H9 (cell line): Measurements from ENCODE around the gene TMEM121. TPM values are rescaled to one million over a fixed set of nuclear protein-coding genes. Genes with fewer than 3 reads are reported as not detected.

ENCODE experiments used
- DNase-seq: peaks from one replicate; pipeline ENCODE4 v3.0.0-alpha.2; 2017
- H2AFZ ChIP-seq: one replicate; pipeline ENCODE4 v1.6.1; 2013; ENCODE audit warnings: mild to moderate bottlenecking, low read length, control low read depth, moderate library complexity
- H2AK5ac ChIP-seq: 2 replicates; pipeline ENCODE4 v1.6.1; 2013; ENCODE audit warnings: low read length, control low read depth, mixed read lengths; ENCODE audit not compliant: insufficient read length
- H2BK120ac ChIP-seq: one replicate; pipeline ENCODE4 v1.6.1; 2013; ENCODE audit warnings: low read depth, mild to moderate bottlenecking, low read length, control low read depth, inconsistent platforms; ENCODE audit not compliant: poor library complexity, severe bottlenecking
- H2BK12ac ChIP-seq: 2 replicates; pipeline ENCODE4 v1.6.1; 2013; ENCODE audit warnings: low read length, control low read depth, mixed read lengths, low read depth; ENCODE audit not compliant: insufficient read length
- H2BK15ac ChIP-seq: 2 replicates; pipeline ENCODE4 v1.6.1; 2013; ENCODE audit warnings: low read depth, low read length, control low read depth
- H2BK20ac ChIP-seq: one replicate; pipeline ENCODE4 v1.6.1; 2013; ENCODE audit warnings: low read depth, mild to moderate bottlenecking, low read length, control low read depth, inconsistent platforms; ENCODE audit not compliant: poor library complexity, severe bottlenecking
- H2BK5ac ChIP-seq: 2 replicates; pipeline ENCODE4 v1.6.1; 2013; ENCODE audit warnings: low read length, control low read depth, mixed read lengths; ENCODE audit not compliant: insufficient read length
- H3K14ac ChIP-seq: 2 replicates; pipeline ENCODE4 v1.6.1; 2013; ENCODE audit warnings: low read length, control low read depth; ENCODE audit not compliant: insufficient read depth
- H3K18ac ChIP-seq: 2 replicates; pipeline ENCODE4 v1.6.1; 2013; ENCODE audit warnings: low read depth, mild to moderate bottlenecking, mixed read lengths, low read length, control low read depth; ENCODE audit not compliant: insufficient read length
- H3K23ac ChIP-seq: 2 replicates; pipeline ENCODE4 v1.6.1; 2013; ENCODE audit warnings: low read length, control low read depth, mixed read lengths, low read depth; ENCODE audit not compliant: insufficient read length
- H3K23me2 ChIP-seq: 2 replicates; pipeline ENCODE4 v1.6.1; 2013; ENCODE audit warnings: low read depth, mild to moderate bottlenecking, mixed read lengths, low read length, control low read depth; ENCODE audit not compliant: insufficient read length, poor library complexity, severe bottlenecking
- H3K27ac ChIP-seq: 2 replicates; pipeline ENCODE4 v1.5.1; 2013; ENCODE audit warnings: low read length, control low read depth, mixed read lengths, low read depth; ENCODE audit not compliant: insufficient read length
- H3K27me3 ChIP-seq: 2 replicates; pipeline ENCODE4 v1.6.1; 2013; ENCODE audit warnings: low read length, control low read depth, inconsistent platforms; ENCODE audit not compliant: insufficient read depth
- H3K4ac ChIP-seq: 2 replicates; pipeline ENCODE4 v1.6.1; 2013; ENCODE audit warnings: low read depth, mild to moderate bottlenecking, control low read depth, inconsistent platforms, low read length, moderate library complexity
- H3K4me1 ChIP-seq: 2 replicates; pipeline ENCODE4 v1.6.1; 2013; ENCODE audit warnings: low read length, control low read depth, inconsistent platforms; ENCODE audit not compliant: insufficient read depth
- H3K4me2 ChIP-seq: 2 replicates; pipeline ENCODE4 v1.6.1; 2013; ENCODE audit warnings: low read length, control low read depth, mixed read lengths; ENCODE audit not compliant: insufficient read length, insufficient read depth
- H3K56ac ChIP-seq: 2 replicates; pipeline ENCODE4 v1.6.1; 2013; ENCODE audit warnings: low read depth, mild to moderate bottlenecking, mixed read lengths, low read length, control low read depth; ENCODE audit not compliant: insufficient read length
- H3K79me1 ChIP-seq: 2 replicates; pipeline ENCODE4 v1.6.1; 2013; ENCODE audit warnings: low read depth, mild to moderate bottlenecking, moderate library complexity, low read length, control low read depth, inconsistent platforms; ENCODE audit not compliant: insufficient read depth, poor library complexity, severe bottlenecking
- H3K79me2 ChIP-seq: 2 replicates; pipeline ENCODE4 v1.6.1; 2013; ENCODE audit warnings: low read length, control low read depth, inconsistent platforms; ENCODE audit not compliant: insufficient read depth
- H3K9ac ChIP-seq: 2 replicates; pipeline ENCODE4 v1.6.1; 2013; ENCODE audit warnings: low read length, control low read depth, mixed read lengths; ENCODE audit not compliant: insufficient read length; ENCODE audit errors: extremely low read depth
- H3K9me3 ChIP-seq: one replicate; pipeline ENCODE4 v1.6.1; 2013; ENCODE audit warnings: low read depth, low read length, inconsistent platforms; ENCODE audit not compliant: control insufficient read depth
- H3T11ph ChIP-seq: one replicate; pipeline ENCODE4 v1.6.1; 2013; ENCODE audit warnings: mild to moderate bottlenecking, low read length, control low read depth, inconsistent platforms
- H4K20me1 ChIP-seq: one replicate; pipeline ENCODE4 v1.6.1; 2013; ENCODE audit not compliant: control insufficient read depth, insufficient read length, insufficient read depth
- H4K5ac ChIP-seq: 2 replicates; pipeline ENCODE4 v1.6.1; 2013; ENCODE audit warnings: low read depth, mild to moderate bottlenecking, mixed read lengths, low read length, control low read depth; ENCODE audit not compliant: insufficient read length
- H4K8ac ChIP-seq: replicated peaks from 2 replicates; pipeline ENCODE4 v1.6.1; 2013; ENCODE audit warnings: low read length, control low read depth, mixed read lengths, low read depth; ENCODE audit not compliant: insufficient read length
- H4K91ac ChIP-seq: 2 replicates; pipeline ENCODE4 v1.6.1; 2013; ENCODE audit warnings: low read depth, mild to moderate bottlenecking, moderate library complexity, mixed read lengths, low read length, control low read depth; ENCODE audit not compliant: insufficient read length
- H3K27ac Mint-ChIP-seq, 3 experiments: 2 replicates in 2 of 3; 3 replicates in 1 of 3; pipeline ENCODE4 v1.8.0; 2020 to 2021; ENCODE audit warnings: mixed read lengths in 3 of 3, mild to moderate bottlenecking in 1 of 3, moderate library complexity in 1 of 3
- H3K27me3 Mint-ChIP-seq: 2 replicates; pipeline ENCODE4 v1.8.0; 2021; ENCODE audit warnings: low read depth, mild to moderate bottlenecking, moderate library complexity, mixed read lengths
- H3K36me3 Mint-ChIP-seq, 3 experiments: 2 replicates in 2 of 3; 3 replicates in 1 of 3; pipeline ENCODE4 v1.8.0; 2020 to 2021; ENCODE audit warnings: low read depth in 3 of 3, mixed read lengths in 3 of 3; ENCODE audit not compliant: insufficient read depth in 1 of 3
- H3K4me1 Mint-ChIP-seq, 2 experiments: 2 replicates each; pipeline ENCODE4 v1.8.0; 2020; ENCODE audit warnings: mixed read lengths in 2 of 2
- H3K4me3 Mint-ChIP-seq, 2 experiments: 2 replicates in 1 of 2; 3 replicates in 1 of 2; pipeline ENCODE4 v1.8.0; 2020 to 2021; ENCODE audit warnings: mild to moderate bottlenecking in 2 of 2, mixed read lengths in 2 of 2, moderate library complexity in 1 of 2
- H3K9me3 Mint-ChIP-seq, 2 experiments: 2 replicates in 1 of 2; 3 replicates in 1 of 2; pipeline ENCODE4 v1.8.0; 2020; ENCODE audit warnings: mild to moderate bottlenecking in 2 of 2, mixed read lengths in 2 of 2, moderate library complexity in 1 of 2
- WGBS: extraction: QIAGEN DNeasy Blood & Tissue Kit; methylation state at CpG from one replicate; pipeline ENCODE4 v1.1.7; 2013; ENCODE audit warnings: missing lambda C conversion rate, low lambda C conversion rate, mixed read lengths; ENCODE audit not compliant: insufficient read length; ENCODE audit errors: extremely low coverage; 5-methylcytosine and 5-hydroxymethylcytosine counted together
- total RNA-seq: library from RNA; stranded (reverse); gene quantifications from 2 replicates; pipeline ENCODE4 v1.2.1, GENCODE V29; 2021
- TF ChIP-seq, protein P1 (sequence below): fragments of 200-600 bp; sonication (generic); conservative IDR thresholded peaks from 3 replicates; pipeline ENCODE4 v1.8.0; 2021; ENCODE audit warnings: antibody characterized with exemption, mild to moderate bottlenecking

The TMEM121 gene
- total RNA-seq, 1 experiment from 2014 or later, result 2.6 TPM

DNA sequence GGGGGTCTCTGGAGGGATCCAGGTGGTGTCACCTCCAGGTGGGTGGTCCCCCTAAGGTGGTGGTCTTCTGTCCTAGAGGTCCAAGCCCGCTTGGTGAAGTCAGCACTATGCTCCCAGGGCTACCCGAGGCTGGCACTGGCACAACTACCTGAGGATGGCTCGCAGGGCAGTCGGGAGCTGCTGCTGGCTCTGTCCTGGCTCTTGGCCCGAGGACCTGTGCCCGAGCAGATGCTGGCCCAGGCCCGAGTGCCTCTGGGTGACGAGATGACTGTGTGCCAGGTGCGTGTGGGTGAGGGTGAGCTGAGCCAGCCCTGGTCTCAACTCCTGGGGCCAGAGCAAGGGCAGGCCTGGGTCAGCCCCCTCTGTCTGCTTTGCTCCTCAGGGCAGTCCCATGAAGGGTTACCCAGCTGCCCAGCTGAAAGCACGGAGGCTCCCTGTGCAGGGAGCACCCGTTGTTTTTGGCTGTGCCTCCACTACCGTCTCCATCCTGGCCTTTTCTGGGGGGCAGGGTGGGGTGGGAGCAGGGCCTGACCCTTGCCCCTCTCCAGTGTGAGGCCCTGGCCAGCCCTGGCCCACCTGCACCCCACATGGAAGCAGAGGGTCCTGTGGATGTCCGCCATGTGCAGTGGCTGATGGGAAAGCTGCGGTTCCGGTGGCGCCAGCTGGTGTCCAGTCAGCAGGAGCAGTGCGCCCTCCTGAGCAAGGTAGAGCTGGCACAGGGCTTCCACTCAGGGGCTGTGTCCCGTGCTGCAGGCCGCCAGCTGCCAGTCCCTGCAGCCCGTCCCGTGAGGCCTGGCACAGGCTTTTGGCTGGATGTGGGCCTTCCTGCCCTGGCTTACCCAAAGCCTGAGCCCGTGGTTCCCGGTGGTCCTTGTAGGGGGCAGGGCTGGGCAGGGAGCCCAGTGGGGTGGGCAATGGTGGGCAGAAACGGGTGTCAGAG lies 34.1 kb upstream of the TMEM121 start:
- Histone ChIP-seq H3K79me1 (no peaks in the 10 kb centered on the region), H2BK5ac (no peak overlapping the region), H4K91ac (no peak overlapping the region), H3K14ac (no peak overlapping the region), H3K4me1 (no peaks in the 10 kb centered on the region), H2AK5ac (no peak overlapping the region), H3K23me2 (peaks cover 3% of the 10 kb centered on the region), H4K20me1 (no peaks in the 10 kb centered on the region), H3K9me3 (no peaks in the 10 kb centered on the region), H3K4ac (no peak overlapping the region), H3K23ac (no peak overlapping the region), H2BK120ac (no peak overlapping the region), H2BK12ac (no peak overlapping the region), H3K27ac (no peak overlapping the region), H3T11ph (no peak overlapping the region), H3K56ac (no peak overlapping the region), H3K18ac (no peak overlapping the region), H3K27me3 (peaks cover 13% of the 10 kb centered on the region; the same call in 1 of the 2 replicates), H2BK15ac (no peak overlapping the region), H2AFZ (no peak overlapping the region), H2BK20ac (no peak overlapping the region), H3K9ac (no peak overlapping the region), H3K79me2 (no peaks in the 10 kb centered on the region), H4K8ac (no peak overlapping the region), H3K4me2 (peak overlapping the region; percentile 42), H4K5ac (no peak overlapping the region)
- peak overlapping the region; percentile 83 to 88 for H3K4me3 Mint-ChIP-seq
- H3K36me3 Mint-ChIP-seq, result peaks cover 0 to 5% (median 0%) of the 10 kb centered on the region in 3 experiments; a peak in 2 of 7 replicates
- H3K27ac Mint-ChIP-seq, result no peak overlapping the region; a peak in 1 of 7 replicates
- peaks cover 4 to 12% of the 10 kb centered on the region in 2 experiments for H3K4me1 Mint-ChIP-seq
- peaks cover 0 to 4% of the 10 kb centered on the region in 2 experiments; a peak in 1 of 5 replicates for H3K9me3 Mint-ChIP-seq
- peak; percentile 21 for DNase-seq
- TF ChIP-seq, protein P1, sequence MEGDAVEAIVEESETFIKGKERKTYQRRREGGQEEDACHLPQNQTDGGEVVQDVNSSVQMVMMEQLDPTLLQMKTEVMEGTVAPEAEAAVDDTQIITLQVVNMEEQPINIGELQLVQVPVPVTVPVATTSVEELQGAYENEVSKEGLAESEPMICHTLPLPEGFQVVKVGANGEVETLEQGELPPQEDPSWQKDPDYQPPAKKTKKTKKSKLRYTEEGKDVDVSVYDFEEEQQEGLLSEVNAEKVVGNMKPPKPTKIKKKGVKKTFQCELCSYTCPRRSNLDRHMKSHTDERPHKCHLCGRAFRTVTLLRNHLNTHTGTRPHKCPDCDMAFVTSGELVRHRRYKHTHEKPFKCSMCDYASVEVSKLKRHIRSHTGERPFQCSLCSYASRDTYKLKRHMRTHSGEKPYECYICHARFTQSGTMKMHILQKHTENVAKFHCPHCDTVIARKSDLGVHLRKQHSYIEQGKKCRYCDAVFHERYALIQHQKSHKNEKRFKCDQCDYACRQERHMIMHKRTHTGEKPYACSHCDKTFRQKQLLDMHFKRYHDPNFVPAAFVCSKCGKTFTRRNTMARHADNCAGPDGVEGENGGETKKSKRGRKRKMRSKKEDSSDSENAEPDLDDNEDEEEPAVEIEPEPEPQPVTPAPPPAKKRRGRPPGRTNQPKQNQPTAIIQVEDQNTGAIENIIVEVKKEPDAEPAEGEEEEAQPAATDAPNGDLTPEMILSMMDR, result no peak
- no CpG with 5 or more reads among the region's 24 CpGs for WGBS
- peaks cover 23% of the 10 kb centered on the region for H3K27me3 Mint-ChIP-seq
